Measurements from ENCODE around the gene ROM1. TPM values are rescaled to one million over a fixed set of nuclear protein-coding genes. Genes with fewer than 3 reads are reported as not detected.
A peak's percentile ranks its signal among the peaks of the same experiment; 100 is the strongest.

ROM1 gene
- total and polyA plus RNA-seq, 2 experiments from 2014 or later: 0.24 to 0.65 TPM

DNA sequence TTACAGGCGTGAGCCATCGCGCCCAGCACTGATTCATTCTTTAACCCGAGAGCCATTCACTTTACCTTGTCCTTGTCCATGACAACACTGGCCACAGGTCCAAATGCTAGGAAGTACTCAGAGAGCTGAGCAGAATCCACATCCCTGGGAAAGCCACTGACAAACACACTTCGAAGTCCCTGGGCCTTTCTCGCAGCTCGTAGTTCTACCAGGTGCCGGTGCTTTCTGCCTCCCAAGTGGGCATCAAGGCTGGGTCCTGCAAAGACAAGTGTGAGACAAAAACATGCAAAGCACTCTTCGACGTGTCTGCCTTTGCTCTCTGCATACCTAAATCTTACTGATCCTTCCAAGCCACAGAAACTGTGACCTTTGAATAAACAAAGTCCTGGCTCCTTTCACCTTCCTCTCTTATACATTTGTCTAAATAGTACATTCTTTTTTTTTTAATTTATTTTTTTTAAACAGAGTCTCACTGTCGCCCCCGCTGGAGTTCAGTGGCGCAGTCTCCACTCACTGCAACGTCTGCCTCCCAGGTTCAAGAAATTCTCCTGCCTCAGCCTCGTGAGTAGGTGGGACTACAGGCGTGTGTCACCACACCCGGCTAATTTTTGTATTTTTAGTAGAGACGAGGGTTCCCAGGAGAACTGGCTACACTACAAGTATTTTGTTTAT lies 24.0 kb upstream of the ROM1 start:
- H3K4me1 ChIP-seq (ENCODE audit: insufficient read depth): peaks cover 12% of the 10 kb centered on the region; the same call in 1 of the 2 replicates
- H3K4me2 ChIP-seq: no peak overlapping the region
- no peak overlapping the region for H3K4me3 ChIP-seq
- peaks cover 18% of the 10 kb centered on the region for H3K27me3 Mint-ChIP-seq (ENCODE audit: insufficient read depth, low read depth, poor library complexity)
- H4K20me1 ChIP-seq (replicated peaks; ENCODE audit: insufficient read depth): no peaks in the 10 kb centered on the region; the same call in 1 of the 2 replicates
- DNase-seq (ENCODE audit: low spot score) (peak; percentile 55), ATAC-seq (no peak)
- peaks cover 10% of the 10 kb centered on the region for H3K36me3 ChIP-seq (ENCODE audit: insufficient read depth)
- H3K4me1 Mint-ChIP-seq: peaks cover 18% of the 10 kb centered on the region
- peaks cover 43% of the 10 kb centered on the region for H3F3A ChIP-seq (replicated peaks; ENCODE audit: low read depth)
- peak overlapping the region; percentile 98 for H3K4me3 Mint-ChIP-seq
- no peak overlapping the region for H3K27ac ChIP-seq (ENCODE audit: low read depth)
- no peaks in the 10 kb centered on the region for H3K27me3 ChIP-seq (ENCODE audit: insufficient read depth)
- H3K9me3 Mint-ChIP-seq: peaks cover 4% of the 10 kb centered on the region; the same call in 2 of the 3 replicates
- H3K79me2 ChIP-seq (replicated peaks; ENCODE audit: insufficient read depth): peaks cover 24% of the 10 kb centered on the region
- TF ChIP-seq, protein P1, sequence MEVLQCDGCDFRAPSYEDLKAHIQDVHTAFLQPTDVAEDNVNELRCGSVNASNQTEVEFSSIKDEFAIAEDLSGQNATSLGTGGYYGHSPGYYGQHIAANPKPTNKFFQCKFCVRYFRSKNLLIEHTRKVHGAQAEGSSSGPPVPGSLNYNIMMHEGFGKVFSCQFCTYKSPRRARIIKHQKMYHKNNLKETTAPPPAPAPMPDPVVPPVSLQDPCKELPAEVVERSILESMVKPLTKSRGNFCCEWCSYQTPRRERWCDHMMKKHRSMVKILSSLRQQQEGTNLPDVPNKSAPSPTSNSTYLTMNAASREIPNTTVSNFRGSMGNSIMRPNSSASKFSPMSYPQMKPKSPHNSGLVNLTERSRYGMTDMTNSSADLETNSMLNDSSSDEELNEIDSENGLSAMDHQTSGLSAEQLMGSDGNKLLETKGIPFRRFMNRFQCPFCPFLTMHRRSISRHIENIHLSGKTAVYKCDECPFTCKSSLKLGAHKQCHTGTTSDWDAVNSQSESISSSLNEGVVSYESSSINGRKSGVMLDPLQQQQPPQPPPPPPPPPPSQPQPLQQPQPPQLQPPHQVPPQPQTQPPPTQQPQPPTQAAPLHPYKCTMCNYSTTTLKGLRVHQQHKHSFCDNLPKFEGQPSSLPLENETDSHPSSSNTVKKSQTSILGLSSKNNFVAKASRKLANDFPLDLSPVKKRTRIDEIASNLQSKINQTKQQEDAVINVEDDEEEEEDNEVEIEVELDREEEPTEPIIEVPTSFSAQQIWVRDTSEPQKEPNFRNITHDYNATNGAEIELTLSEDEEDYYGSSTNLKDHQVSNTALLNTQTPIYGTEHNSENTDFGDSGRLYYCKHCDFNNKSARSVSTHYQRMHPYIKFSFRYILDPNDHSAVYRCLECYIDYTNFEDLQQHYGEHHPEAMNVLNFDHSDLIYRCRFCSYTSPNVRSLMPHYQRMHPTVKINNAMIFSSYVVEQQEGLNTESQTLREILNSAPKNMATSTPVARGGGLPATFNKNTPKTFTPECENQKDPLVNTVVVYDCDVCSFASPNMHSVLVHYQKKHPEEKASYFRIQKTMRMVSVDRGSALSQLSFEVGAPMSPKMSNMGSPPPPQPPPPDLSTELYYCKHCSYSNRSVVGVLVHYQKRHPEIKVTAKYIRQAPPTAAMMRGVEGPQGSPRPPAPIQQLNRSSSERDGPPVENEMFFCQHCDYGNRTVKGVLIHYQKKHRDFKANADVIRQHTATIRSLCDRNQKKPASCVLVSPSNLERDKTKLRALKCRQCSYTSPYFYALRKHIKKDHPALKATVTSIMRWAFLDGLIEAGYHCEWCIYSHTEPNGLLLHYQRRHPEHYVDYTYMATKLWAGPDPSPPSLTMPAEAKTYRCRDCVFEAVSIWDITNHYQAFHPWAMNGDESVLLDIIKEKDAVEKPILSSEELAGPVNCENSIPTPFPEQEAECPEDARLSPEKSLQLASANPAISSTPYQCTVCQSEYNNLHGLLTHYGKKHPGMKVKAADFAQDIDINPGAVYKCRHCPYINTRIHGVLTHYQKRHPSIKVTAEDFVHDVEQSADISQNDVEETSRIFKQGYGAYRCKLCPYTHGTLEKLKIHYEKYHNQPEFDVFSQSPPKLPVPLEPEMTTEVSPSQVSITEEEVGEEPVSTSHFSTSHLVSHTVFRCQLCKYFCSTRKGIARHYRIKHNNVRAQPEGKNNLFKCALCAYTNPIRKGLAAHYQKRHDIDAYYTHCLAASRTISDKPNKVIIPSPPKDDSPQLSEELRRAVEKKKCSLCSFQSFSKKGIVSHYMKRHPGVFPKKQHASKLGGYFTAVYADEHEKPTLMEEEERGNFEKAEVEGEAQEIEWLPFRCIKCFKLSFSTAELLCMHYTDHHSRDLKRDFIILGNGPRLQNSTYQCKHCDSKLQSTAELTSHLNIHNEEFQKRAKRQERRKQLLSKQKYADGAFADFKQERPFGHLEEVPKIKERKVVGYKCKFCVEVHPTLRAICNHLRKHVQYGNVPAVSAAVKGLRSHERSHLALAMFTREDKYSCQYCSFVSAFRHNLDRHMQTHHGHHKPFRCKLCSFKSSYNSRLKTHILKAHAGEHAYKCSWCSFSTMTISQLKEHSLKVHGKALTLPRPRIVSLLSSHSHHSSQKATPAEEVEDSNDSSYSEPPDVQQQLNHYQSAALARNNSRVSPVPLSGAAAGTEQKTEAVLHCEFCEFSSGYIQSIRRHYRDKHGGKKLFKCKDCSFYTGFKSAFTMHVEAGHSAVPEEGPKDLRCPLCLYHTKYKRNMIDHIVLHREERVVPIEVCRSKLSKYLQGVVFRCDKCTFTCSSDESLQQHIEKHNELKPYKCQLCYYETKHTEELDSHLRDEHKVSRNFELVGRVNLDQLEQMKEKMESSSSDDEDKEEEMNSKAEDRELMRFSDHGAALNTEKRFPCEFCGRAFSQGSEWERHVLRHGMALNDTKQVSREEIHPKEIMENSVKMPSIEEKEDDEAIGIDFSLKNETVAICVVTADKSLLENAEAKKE (CRISPR knock-in tag; IDR thresholded peaks at IDR 0.05): no peak
- TF ChIP-seq, protein P2, sequence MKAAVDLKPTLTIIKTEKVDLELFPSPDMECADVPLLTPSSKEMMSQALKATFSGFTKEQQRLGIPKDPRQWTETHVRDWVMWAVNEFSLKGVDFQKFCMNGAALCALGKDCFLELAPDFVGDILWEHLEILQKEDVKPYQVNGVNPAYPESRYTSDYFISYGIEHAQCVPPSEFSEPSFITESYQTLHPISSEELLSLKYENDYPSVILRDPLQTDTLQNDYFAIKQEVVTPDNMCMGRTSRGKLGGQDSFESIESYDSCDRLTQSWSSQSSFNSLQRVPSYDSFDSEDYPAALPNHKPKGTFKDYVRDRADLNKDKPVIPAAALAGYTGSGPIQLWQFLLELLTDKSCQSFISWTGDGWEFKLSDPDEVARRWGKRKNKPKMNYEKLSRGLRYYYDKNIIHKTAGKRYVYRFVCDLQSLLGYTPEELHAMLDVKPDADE (IDR thresholded peaks at IDR 0.05): no peak
- no peak for TF ChIP-seq EZH2phosphoT487 (IDR thresholded peaks at IDR 0.05; ENCODE audit: unreplicated experiment)
- no peak for TF ChIP-seq JUNB (IDR thresholded peaks at IDR 0.05; ENCODE audit: unreplicated experiment)
- no peak for TF ChIP-seq EZH2 (IDR thresholded peaks at IDR 0.05; ENCODE audit: low read depth, unreplicated experiment)
- TF ChIP-seq, protein P3, sequence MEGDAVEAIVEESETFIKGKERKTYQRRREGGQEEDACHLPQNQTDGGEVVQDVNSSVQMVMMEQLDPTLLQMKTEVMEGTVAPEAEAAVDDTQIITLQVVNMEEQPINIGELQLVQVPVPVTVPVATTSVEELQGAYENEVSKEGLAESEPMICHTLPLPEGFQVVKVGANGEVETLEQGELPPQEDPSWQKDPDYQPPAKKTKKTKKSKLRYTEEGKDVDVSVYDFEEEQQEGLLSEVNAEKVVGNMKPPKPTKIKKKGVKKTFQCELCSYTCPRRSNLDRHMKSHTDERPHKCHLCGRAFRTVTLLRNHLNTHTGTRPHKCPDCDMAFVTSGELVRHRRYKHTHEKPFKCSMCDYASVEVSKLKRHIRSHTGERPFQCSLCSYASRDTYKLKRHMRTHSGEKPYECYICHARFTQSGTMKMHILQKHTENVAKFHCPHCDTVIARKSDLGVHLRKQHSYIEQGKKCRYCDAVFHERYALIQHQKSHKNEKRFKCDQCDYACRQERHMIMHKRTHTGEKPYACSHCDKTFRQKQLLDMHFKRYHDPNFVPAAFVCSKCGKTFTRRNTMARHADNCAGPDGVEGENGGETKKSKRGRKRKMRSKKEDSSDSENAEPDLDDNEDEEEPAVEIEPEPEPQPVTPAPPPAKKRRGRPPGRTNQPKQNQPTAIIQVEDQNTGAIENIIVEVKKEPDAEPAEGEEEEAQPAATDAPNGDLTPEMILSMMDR (conservative IDR thresholded peaks at IDR 0.05; ENCODE audit: low read depth in 2 of 2): peak; percentile 37 to 51; a peak in 3 of 4 replicates
- TF ChIP-seq NANOG (IDR thresholded peaks at IDR 0.05; ENCODE audit: borderline replicate concordance): no peak
- H3K9me2 ChIP-seq (ENCODE audit: insufficient read depth): no peaks in the 10 kb centered on the region
- H2AFZ ChIP-seq: no peak overlapping the region
- no peak overlapping the region for H3K27ac Mint-ChIP-seq
- peaks cover 45% of the 10 kb centered on the region for H3K36me3 Mint-ChIP-seq (ENCODE audit: low read depth)

All from GM23338 (cell line).